HG02870 (cell line): ENCODE results near the gene PAMR1.
"Not testable (repeated sequence)": the region's sequence is repeated elsewhere in the genome, so short reads cannot be mapped to it uniquely, and the experiment has no call there.

ENCODE experiments used
- ATAC-seq: cut with Tn5 transposase; IDR thresholded peaks from one replicate; pipeline ENCODE4 v1.9.1; 2021; ENCODE audit warnings: mild to moderate bottlenecking, moderate library complexity; ENCODE audit not compliant: unreplicated experiment

PAMR1 gene

GRCh38 chr11:35545391-35546003, 20.1 kb upstream of the PAMR1 start:
- ATAC-seq: no peak

GRCh38 chr11:35543481-35543880, 18.1 kb upstream of the PAMR1 start:
- no peak for ATAC-seq

- no peak for ATAC-seq
Measured at GRCh38 chr11:35541621-35542375, 16.4 kb upstream of the PAMR1 start.

- ATAC-seq: no peak
Measured at GRCh38 chr11:35540526-35540925, 15.1 kb upstream of the PAMR1 start.

GRCh38 chr11:35539781-35540281, 14.4 kb upstream of the PAMR1 start:
- no peak for ATAC-seq

- no peak for ATAC-seq
Measured at GRCh38 chr11:35539256-35539655, 13.8 kb upstream of the PAMR1 start.

GRCh38 chr11:35536470-35536869, 11.1 kb upstream of the PAMR1 start:
- ATAC-seq: no peak

- ATAC-seq: no peak
Measured at GRCh38 chr11:35531246-35531645, 5.8 kb upstream of the PAMR1 start.

- no peak for ATAC-seq
Measured at GRCh38 chr11:35529971-35530495, 4.6 kb upstream of the PAMR1 start.

GRCh38 chr11:35526370-35526792, 965 bp upstream of the PAMR1 start:
- ATAC-seq: no peak

- ATAC-seq: no peak
Measured at GRCh38 chr11:35524780-35525179, 636 bp downstream of the PAMR1 start.

- no peak for ATAC-seq
Measured at GRCh38 chr11:35523861-35524260, 1.6 kb downstream of the PAMR1 start.

- no peak for ATAC-seq
Measured at GRCh38 chr11:35523331-35523768, 2.1 kb downstream of the PAMR1 start.

- not testable (repeated sequence) for ATAC-seq
Measured at GRCh38 chr11:35522091-35522490, 3.3 kb downstream of the PAMR1 start.

GRCh38 chr11:35520376-35520775, 5.0 kb downstream of the PAMR1 start:
- ATAC-seq: no peak

- no peak for ATAC-seq
Measured at GRCh38 chr11:35518766-35519165, 6.7 kb downstream of the PAMR1 start.

- ATAC-seq: no peak
Measured at GRCh38 chr11:35517481-35517880, 7.9 kb downstream of the PAMR1 start.

- ATAC-seq: no peak
Measured at GRCh38 chr11:35516403-35516802, 9.0 kb downstream of the PAMR1 start.

- ATAC-seq: no peak
Measured at GRCh38 chr11:35515224-35515623, 10.2 kb downstream of the PAMR1 start.

- ATAC-seq: no peak
Measured at GRCh38 chr11:35514481-35514880, 10.9 kb downstream of the PAMR1 start.

- no peak for ATAC-seq
Measured at GRCh38 chr11:35511666-35512065, 13.8 kb downstream of the PAMR1 start.

GRCh38 chr11:35507688-35508087, 17.7 kb downstream of the PAMR1 start:
- no peak for ATAC-seq
